Ishikawa (cell line): ENCODE data around the gene HEATR5B.

ENCODE experiments used
- CEBPB ChIP-seq: IDR thresholded peaks from 2 replicates; pipeline ENCODE4 v1.6.1; 2012
- CREB1 ChIP-seq: IDR thresholded peaks from 2 replicates; pipeline ENCODE4 v1.6.1; 2012; ENCODE audit warnings: low read depth
- EGR1 ChIP-seq: IDR thresholded peaks from 2 replicates; pipeline ENCODE4 v1.6.1; 2012
- EP300 ChIP-seq: IDR thresholded peaks from 2 replicates; pipeline ENCODE4 v1.6.1; 2012; ENCODE audit warnings: borderline replicate concordance
- FOXM1 ChIP-seq: IDR thresholded peaks from 2 replicates; pipeline ENCODE4 v1.6.1; 2012; ENCODE audit warnings: low read depth, borderline replicate concordance
- NFIC ChIP-seq: IDR thresholded peaks from 2 replicates; pipeline ENCODE4 v1.6.1; 2012
- RAD21 ChIP-seq: IDR thresholded peaks from 2 replicates; pipeline ENCODE4 v1.6.1; 2012; ENCODE audit warnings: low read depth
- TAF1 ChIP-seq: IDR thresholded peaks from 2 replicates; pipeline ENCODE4 v1.6.1; 2012; ENCODE audit warnings: low read depth, mild to moderate bottlenecking
- TCF12 ChIP-seq: IDR thresholded peaks from 2 replicates; pipeline ENCODE4 v1.6.1; 2012; ENCODE audit warnings: low read depth
- TEAD4 ChIP-seq: IDR thresholded peaks from 2 replicates; pipeline ENCODE4 v1.6.1; 2012
- YY1 ChIP-seq: IDR thresholded peaks from 2 replicates; pipeline ENCODE4 v1.6.1; 2012; ENCODE audit warnings: low read depth
- ZBTB7A ChIP-seq: IDR thresholded peaks from 2 replicates; pipeline ENCODE4 v1.6.1; 2012; ENCODE audit warnings: low read depth
- TF ChIP-seq, protein P1 (sequence below): IDR thresholded peaks from 2 replicates; pipeline ENCODE4 v1.6.1; 2012; ENCODE audit warnings: low read depth, mild to moderate bottlenecking
- TF ChIP-seq, protein P2 (sequence below): IDR thresholded peaks from 2 replicates; pipeline ENCODE4 v1.6.1; 2012
- TF ChIP-seq, protein P3 (sequence below): IDR thresholded peaks from 2 replicates; pipeline ENCODE4 v1.6.1; 2012

Gene HEATR5B

DNA sequence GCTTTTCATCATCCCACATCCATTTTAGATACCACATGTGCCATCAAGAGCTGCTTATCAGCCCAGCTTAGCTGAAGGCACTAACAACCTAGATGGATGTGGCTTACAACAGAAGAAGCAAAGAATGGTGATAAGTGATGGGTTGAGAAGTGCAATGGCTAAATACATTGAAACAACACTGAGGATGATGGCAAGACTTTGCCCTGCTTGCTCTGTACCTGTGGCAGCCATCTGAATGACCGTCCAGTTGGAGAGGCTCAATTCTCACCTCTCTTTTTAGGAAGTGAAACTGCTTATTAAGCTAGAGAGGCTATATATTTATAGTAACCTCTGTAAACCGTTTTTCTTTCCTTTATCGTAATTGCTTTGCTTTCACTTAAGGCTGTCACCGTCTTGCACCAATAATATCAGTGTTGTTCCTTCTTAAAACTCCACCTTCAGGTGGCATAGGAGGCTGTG is 5.9 kb upstream of the HEATR5B start:
- TF ChIP-seq TCF12 (no peak), EP300 (no peak), ZBTB7A (no peak)
- TF ChIP-seq, protein P1, sequence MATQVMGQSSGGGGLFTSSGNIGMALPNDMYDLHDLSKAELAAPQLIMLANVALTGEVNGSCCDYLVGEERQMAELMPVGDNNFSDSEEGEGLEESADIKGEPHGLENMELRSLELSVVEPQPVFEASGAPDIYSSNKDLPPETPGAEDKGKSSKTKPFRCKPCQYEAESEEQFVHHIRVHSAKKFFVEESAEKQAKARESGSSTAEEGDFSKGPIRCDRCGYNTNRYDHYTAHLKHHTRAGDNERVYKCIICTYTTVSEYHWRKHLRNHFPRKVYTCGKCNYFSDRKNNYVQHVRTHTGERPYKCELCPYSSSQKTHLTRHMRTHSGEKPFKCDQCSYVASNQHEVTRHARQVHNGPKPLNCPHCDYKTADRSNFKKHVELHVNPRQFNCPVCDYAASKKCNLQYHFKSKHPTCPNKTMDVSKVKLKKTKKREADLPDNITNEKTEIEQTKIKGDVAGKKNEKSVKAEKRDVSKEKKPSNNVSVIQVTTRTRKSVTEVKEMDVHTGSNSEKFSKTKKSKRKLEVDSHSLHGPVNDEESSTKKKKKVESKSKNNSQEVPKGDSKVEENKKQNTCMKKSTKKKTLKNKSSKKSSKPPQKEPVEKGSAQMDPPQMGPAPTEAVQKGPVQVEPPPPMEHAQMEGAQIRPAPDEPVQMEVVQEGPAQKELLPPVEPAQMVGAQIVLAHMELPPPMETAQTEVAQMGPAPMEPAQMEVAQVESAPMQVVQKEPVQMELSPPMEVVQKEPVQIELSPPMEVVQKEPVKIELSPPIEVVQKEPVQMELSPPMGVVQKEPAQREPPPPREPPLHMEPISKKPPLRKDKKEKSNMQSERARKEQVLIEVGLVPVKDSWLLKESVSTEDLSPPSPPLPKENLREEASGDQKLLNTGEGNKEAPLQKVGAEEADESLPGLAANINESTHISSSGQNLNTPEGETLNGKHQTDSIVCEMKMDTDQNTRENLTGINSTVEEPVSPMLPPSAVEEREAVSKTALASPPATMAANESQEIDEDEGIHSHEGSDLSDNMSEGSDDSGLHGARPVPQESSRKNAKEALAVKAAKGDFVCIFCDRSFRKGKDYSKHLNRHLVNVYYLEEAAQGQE: no peak

DNA sequence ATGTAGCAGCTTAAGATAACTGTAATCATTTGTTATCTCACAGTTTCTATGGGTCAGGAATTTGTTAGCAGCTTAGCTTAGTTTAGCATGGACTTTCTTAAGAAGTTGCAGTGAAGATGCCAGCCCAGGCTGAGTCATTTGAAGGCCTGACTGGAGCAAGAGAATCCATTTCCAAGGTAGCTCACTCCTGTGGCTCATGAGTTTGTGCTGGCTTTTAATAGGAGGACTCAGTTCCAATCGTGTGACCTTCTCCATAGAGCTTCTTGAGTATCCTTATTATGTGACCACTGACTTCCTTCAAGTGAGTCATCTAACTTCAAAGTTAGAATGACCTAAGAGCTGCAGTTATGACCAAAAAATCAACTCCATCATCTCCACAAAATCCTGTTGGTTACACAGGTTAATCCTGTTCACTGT is 1.6 kb upstream of the HEATR5B start:
- TF ChIP-seq YY1 (no peak), TEAD4 (no peak), TCF12 (no peak), EGR1 (no peak), TAF1 (no peak), FOXM1 (no peak)
- TF ChIP-seq, protein P2, sequence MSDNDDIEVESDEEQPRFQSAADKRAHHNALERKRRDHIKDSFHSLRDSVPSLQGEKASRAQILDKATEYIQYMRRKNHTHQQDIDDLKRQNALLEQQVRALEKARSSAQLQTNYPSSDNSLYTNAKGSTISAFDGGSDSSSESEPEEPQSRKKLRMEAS: no peak
- TF ChIP-seq, protein P1: no peak

DNA sequence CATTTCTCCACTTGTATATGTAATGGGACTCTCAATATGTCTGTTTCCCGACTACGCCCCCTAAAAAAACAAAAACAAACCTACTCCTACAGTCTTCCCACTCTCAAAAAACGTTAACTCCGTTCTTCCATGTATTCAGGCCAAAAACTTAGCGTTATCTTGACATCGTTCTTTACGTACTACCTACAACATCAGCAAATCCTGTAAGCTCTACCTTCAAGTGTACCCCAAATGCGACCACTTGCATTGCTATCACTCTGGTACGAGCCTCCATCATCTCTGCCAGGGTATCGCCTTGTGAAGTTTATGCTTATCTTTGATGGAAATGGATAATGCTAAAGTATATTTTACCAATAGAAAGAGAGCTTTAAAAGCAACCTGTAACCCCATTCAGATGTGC is 625 bp upstream of the HEATR5B start:
- TF ChIP-seq, protein P2: no peak
- TF ChIP-seq FOXM1: no peak
- TF ChIP-seq CEBPB: no peak
- TF ChIP-seq TEAD4: no peak
- TF ChIP-seq EGR1: no peak
- no peak for TF ChIP-seq RAD21
- TF ChIP-seq NFIC: no peak
- TF ChIP-seq, protein P3, sequence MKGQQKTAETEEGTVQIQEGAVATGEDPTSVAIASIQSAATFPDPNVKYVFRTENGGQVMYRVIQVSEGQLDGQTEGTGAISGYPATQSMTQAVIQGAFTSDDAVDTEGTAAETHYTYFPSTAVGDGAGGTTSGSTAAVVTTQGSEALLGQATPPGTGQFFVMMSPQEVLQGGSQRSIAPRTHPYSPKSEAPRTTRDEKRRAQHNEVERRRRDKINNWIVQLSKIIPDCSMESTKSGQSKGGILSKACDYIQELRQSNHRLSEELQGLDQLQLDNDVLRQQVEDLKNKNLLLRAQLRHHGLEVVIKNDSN: no peak
- no peak for TF ChIP-seq EP300
- no peak for TF ChIP-seq YY1
- TF ChIP-seq, protein P1: no peak
- TF ChIP-seq CREB1: no peak
- no peak for TF ChIP-seq ZBTB7A
- TF ChIP-seq TCF12: no peak
- no peak for TF ChIP-seq TAF1

DNA sequence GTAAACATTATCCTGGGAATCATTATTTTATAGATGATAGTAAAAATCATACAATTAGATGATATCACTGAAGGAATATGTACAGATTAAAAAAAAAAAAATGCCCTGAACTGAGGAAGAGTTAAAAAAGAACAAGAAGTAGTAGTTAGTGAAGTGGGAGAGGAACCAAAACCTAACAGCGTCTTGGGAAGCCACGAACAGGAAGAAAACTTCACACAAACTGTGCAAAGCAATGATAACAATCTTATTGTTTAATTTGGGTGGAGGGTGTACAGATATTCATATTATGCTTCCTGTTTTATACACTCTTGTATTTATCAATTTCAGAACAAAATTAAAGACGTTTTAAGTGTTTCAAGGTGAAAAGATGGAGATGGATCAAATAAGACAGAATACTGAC is 3.5 kb downstream of the HEATR5B start:
- no peak for TF ChIP-seq TAF1
- TF ChIP-seq NFIC: no peak
- no peak for TF ChIP-seq YY1
- no peak for TF ChIP-seq CREB1
- no peak for TF ChIP-seq FOXM1
- TF ChIP-seq RAD21: no peak
- TF ChIP-seq, protein P2: no peak
- TF ChIP-seq, protein P1: no peak
- TF ChIP-seq, protein P3: no peak
- TF ChIP-seq CEBPB: no peak
- TF ChIP-seq ZBTB7A: no peak
- no peak for TF ChIP-seq EP300
- no peak for TF ChIP-seq TEAD4
